HG03175 (cell line): ENCODE measurements around the gene KDM2B.
"Not testable (repeated sequence)": the region's sequence is repeated elsewhere in the genome, so short reads cannot be mapped to it uniquely, and the experiment has no call there.

Experiments used
- ATAC-seq: cut with Tn5 transposase; IDR thresholded peaks from one replicate; pipeline ENCODE4 v1.9.1; 2021; ENCODE audit warnings: mild to moderate bottlenecking, moderate library complexity; ENCODE audit not compliant: unreplicated experiment

KDM2B gene

DNA sequence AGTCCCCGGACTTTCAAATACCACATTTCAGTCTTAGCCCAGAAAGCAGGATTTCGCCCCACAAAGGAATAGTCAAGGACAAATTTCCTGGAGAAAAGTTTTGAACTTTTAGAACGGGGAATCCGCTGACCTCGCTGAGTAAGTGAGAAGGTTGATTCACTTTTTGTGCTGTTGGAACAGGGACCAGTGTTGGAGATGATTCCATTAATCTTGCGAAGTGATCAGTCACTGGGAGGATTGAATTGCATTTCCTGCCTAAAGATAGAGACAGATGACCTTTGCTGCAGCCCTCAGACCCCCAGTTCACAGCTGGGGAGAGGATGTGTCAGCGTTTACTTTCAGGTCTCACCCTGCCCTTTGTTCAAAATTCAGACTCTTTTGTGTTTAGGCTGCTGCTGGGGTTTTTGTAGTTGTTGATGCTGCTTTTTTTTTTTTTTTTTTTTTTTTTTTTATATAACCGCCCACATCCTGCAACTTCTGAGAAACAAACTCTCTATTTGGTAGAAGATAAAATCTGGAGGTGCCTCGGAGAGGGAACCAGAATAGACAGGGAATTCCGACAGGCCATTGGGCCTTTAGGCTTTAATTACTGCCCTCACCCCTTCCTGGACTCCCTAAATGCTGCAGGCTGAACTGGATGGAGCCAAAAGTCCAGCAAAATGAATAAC lies 9.8 kb upstream of the KDM2B start:
- ATAC-seq = peak; percentile 67

DNA sequence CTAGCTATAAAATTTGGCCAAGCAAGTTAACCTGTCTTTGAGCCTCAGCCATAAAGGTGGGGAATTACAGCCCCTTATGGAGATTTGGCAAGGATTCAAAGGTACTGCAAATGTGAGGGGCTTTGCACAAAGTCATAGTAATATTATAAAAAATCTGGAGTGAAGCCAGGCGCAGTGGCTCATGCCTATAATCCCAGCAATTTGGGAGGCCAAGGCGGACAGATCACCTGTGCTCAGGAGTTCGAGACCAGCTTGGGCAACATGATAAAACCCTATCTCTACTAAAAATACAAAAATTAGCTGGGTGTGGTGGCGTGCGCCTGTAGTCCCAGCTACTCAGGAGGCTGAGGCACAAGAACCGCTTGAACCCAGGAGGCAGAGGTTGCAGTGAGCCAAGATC lies 4.1 kb upstream of the KDM2B start:
- not testable (repeated sequence) for ATAC-seq

DNA sequence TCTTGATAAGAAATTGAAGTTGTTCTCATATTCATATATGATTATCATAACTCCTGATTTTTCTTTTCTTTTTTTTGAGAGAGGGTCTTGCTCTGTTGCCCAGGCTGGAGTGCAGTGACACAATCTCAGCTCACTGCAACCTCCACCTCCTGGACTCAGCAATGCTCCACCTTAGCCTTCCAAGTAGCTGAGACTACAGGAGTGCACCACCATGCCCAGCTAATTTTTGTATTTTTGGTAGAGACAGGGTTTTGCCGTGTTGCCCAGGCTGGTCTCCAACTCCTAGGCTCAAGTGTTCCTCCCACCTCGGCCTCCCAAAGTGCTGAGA lies 2.5 kb upstream of the KDM2B start:
- ATAC-seq = not testable (repeated sequence)

DNA sequence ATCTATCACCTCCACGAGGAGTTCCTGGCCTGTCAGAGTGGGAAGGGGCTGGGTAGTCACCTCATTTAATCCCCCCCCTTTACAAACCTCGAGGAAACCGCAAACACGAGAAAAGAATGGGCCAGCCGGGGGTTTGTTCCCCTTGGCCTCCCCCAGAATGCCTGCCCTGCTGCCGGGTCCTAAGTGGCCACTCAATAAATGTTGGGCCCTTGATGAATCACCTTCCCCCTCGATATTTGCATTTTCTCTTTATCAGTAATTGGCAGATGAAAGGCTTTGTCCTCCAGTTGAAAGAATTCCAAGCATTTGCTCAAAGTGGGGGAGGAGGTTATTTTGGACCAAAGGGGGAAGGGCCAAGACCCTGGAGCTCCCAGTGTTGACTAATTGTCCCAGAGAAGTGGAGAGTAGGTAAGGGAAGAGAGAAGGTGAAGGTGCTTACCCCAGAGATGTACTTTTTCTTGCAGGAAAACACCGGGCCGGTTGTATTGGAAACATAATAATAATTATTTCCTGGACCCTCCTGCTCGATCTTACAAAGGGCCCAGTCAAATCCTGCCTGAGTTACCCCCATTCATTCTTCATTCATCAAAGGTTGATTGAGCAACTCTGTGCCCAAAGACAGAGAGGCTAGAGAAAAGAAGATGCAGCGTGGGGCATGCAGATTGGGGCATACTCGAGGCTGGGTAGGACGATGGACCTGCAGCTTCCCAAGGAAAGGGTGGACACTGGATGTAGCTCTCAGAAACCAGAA lies 1.9 kb upstream of the KDM2B start:
- no peak for ATAC-seq

DNA sequence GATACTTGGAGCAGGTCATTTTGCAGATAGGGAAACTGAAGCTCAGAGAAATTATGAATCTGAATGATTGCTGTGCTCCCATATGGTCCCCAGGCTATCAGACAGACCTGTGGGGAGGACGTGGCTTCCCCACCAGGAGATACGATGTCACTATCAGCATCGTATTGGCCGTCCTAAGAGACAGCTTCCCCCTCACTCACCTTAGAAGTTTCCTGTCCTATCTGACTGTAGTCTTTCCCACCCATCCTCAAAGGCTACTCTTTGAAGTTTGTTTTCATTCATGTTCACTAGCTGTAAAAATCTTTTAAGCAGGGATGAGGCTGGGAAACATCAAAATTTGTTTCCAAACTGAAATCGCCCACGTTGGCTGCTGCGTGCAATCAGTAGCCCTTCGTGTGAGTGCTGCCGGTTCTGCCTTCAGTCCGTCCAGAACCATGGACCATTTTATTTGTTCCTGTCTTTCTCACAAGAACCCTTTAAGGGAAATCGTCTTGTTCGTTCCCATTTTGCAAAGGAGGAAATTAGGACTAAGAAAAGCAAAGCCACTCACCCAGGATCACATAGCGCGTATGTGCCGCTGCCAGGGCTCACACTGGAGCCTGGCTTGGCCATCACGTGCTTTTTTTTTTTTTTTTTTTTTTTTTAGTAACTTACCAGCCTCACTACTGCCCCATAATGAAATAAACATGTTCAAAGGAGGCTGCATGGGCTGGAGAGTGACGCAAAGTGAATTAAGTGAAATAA lies 1.0 kb upstream of the KDM2B start:
- ATAC-seq = no peak

DNA sequence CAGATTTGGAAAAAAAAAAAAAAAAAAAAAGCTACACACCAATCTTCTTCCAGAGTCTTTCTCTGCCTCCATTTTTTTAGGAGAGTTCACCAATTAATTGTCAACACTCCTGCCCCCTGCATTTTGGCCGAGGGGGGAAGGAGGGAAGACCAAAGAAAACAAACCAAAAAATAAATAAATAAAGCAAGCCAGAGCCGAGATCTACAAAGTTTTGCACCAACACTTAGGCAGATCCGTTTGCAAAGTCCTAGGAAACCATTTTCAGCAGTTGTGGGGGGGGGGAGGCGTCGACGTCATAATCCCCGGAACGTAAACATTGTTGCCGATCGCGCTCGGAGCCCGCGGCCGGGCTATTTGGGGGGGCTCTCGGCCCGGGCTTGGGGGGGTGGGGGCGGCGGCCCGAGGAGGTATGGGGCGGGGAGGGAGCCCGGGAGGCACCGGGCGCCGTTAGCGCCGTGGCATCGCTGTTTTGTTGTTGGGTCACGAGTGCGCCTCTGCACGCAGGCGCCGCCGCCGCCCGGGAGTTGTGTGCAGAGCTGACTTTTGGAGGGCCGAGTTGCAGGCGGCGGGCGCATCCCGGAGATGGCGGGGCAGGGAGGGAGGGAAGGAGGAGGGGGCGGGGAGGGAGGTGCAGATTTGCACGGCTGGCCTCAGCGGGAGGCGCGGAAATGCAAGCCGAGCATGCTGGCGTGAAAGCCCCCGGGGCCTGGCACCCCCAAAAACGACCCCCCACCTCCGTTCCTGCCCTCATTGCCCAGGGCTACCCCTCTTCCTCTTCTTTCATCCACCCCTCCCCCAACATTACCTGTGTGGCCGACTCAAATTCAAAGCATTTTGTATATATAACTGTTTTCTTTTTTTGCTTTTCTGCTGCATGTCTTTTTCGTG lies 598 bp downstream of the KDM2B start:
- ATAC-seq = peak; percentile 45

DNA sequence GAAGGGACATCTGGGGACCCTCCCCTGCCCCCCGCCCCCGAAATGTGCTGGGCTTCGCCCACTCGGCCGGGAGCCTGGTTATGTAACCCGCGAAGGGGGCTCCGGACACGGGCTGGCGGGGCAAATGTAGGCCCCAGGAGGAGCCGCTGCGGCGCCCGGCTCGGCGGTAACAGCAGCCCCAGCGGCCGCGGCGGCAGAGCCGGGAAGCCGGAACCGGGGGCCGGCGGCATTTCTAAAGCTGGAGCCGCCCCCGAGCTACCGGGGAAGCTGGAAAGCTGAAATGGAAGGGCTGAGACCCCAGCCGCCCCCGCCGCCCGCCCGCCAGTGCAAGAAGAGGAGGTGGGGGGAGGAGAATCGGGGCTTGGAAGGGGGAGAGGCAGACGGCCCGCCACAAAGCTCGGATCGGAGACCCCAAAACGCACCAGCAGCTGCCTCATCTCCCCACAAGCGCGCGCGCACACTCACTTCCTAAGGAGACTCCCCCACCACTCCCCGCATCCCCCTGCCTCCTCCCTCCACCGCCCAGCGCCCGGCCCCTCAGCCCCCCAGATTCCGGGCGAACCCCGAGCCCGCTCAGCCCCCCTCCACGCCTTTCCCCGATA lies 1.5 kb downstream of the KDM2B start:
- ATAC-seq = no peak

DNA sequence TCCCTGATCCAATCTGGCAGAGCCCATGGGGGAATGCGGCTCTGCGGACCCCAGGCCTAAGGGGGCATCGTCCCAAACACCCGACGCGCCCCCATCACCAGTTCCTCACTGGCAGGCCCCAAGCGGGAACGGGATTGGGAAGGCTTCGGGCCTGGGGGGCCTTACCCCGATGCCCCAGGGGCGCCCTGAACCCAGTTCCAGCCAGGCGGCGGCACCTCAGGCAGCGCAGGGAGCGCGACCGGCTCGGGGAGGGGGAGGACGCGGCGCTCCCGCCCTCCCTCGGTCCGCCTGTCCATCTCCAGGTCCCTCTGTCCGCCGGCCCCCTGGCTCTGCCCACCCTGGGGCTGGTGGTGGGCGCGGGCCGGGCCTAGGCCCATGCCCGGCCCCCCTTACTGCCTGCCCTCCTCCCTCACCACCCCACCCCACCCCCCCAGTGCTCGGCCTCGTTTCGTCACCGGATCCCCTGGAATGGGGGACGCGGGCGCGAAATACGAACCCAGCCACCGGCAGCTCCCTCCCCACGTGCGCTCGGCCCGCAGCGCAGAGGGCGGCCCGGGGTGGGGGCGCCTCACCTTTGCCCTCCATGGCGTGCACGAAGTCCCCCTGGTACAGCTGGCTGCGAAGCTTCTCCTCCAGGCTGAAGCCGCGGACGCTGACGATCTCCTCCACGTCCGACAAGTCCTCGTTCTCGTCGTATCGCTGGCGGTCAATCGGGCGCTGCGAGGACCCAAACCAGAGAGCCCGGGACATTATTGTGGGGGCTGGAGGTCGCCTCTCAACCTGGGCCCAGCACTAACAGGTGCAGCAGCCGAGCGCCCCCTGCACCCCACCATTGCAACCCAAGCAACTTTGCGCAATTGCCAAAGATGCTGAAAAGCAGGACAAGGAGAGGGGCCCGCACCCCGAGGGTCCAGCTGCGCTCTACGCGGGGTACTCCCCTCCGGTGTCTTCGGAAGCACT lies 2.3 kb downstream of the KDM2B start:
- ATAC-seq = no peak

DNA sequence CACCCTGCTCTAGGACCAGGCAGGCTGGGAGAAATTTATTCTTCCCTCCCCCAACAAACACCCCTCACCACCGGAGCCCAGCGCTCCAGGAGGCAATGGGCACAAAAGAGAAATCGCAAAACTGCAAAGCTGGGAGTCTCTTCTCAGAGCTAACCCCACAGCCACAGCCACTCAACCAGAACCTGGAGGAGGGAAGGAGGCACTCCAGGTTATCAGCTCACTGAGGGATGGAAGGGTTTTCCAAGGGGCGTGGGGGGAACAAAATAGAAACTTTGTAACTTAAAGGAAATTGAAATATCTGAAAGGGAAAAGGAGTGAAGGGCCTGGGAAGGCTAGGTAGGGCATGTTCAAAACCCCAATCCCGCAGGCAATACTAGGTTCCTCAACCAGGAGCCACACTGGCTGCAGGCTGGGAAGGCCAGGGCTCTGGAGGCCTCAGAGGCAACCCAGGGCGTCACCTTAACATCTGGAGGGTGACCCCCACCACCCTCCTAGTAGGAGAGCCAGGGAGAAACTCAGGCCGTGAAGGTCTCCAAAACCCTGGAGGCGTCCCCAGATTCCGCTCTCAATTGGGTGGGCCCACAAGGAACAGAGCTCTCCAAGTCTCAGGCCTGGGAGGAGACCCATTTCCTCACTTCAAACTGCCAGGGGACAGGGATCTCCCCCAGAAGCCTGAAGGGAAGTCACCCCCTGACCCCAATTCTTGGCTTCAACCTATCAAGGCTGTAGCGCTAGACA lies 3.2 kb downstream of the KDM2B start:
- ATAC-seq = no peak

DNA sequence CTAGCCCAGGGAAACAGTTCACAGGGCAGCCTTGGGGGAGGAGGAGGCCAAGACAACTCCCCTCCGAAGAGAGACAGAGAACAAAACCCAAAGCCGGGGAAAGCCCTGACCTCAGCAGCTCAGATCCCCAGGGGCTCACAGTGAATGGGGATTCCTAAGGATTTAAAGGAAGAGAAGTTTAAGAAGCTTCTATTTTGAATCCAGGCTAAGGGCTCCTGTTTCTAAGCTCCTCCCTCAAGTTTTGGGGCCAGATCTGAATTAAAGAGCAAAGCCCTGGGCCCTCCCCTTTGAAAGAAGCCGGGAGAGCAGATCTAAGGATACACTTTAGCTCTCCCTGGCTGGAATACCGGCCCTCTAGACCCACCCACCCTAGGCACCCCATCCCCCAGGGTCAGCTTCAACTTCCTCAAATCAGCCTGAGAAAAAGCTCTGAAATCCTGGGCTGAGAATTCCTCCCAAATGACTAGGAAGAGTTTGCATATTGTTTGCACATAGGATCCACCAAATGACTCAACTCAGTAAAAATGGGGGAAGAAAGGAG lies 3.9 kb downstream of the KDM2B start:
- no peak for ATAC-seq

DNA sequence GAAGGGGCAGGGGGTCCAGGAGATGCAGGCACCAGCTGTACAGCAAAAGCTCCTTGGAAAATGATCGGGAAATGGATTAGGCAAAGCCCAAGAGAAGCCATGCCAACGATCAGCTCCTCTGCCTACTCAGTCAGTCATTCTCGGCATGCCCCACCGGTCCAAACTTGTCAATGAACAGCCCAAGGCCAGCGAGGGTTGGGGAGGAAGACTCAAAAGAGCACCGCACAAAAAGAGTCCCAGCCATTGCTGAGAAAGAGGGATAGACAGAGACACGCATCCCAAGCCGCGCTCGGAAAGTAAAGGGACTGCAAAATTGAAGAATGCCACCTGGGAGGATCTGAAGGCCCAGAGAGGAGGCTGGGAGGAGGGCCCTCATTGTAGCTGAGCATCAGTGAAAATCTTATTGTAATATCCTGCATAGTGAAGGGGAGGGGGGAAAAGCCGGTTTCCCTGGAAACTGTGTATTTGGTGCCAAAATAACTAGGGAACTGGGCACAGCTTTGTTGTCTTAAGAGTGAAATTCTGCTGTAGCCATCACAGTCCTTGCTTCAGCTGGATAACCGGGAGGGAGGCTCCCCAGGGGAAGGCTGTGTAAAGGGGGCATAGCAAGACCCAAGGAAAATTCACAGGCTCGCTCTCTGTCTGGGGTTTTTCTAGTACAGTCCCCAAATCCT lies 4.7 kb downstream of the KDM2B start:
- no peak for ATAC-seq

DNA sequence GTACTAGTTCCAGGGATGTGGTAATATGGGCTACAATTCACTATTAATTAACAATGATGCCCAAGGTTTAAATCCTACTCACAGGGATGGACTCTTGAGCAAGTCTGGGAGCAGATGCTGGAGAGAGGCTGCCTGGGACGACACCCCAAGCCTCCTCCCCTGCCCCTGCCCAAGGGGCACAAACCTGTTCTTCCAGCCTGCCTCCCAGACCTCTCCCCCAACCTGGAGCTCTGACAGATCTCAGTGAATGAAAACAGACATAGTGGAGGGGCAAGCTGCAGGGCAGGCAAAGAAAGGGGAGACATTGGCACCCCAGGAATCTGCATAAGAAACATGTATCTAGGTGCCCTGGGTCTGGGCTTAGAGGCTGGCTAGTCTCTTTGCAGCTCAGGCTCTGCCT lies 5.8 kb downstream of the KDM2B start:
- no peak for ATAC-seq

DNA sequence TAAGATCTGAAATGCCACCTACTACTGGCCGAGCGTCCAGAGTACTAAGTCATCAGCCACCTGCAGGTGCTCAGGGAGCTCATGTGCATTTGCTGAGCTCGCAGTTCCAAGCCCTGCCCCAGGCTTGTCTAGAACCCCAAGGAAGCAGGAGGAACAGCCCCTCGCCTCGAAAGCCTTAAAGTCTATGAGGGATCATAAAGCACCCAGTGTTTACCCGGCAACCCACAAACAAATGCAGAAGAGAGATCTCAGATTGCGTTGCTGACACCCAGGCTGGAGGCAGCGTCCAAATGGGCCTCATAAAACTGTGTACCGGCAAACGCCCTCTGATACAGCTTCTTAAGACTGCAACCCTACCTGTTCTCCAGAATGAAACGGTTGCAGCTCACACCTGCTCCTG lies 6.8 kb downstream of the KDM2B start:
- ATAC-seq = no peak

DNA sequence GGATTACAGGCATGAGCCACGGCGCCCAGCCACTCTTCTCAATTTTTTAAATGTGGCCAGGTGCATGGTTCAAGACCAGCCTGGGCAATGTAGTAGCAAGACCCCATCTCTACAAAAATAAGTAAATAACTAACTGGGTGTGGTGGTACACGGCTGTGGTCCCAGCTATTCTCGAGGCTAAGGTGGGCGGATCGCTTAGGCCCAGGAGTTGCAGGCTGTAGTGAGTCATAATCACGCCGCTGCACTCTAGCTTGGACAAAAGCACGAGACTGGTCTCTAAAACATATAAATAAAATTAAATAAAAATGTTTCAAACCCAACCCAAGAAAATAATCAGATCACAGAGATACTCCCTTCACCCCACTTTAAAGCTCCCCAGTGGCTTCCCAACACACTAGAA lies 8.9 kb downstream of the KDM2B start:
- ATAC-seq = no peak

DNA sequence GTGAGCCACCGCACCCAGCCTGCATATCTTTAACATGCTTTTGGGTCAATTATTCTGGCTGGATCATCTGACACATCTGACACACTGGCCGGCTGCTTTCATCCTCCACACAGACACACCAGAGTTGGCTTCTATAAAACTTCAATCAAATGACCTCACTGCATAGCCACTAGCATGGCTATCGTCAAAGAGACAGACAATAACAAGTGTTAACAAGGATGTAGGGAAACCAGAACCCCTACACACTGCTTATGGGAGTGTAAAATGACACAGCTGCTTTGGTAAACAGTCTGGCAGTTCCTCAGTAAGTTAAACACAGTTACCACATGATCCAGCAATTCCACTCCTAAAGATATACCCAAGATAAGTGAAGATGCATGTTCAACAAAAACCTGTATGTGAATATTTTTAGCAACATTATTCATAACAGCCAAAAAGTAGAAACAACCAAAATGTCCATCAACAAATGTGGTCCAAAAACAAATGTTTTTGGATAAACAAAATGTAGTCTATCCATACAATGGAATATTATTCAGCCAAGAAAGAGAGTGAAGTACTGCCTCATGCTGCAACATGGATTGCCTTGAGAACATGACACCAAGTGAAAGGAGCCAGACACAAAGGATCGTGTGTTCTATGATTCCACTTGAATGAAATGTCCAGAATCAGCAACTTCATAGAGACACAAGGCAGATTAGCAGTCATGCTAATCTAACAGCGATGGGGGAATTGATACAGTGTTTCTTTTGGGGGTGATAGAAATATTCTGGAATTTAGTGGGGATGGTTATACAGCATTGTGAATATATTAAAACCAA lies 10.1 kb downstream of the KDM2B start:
- no peak for ATAC-seq

DNA sequence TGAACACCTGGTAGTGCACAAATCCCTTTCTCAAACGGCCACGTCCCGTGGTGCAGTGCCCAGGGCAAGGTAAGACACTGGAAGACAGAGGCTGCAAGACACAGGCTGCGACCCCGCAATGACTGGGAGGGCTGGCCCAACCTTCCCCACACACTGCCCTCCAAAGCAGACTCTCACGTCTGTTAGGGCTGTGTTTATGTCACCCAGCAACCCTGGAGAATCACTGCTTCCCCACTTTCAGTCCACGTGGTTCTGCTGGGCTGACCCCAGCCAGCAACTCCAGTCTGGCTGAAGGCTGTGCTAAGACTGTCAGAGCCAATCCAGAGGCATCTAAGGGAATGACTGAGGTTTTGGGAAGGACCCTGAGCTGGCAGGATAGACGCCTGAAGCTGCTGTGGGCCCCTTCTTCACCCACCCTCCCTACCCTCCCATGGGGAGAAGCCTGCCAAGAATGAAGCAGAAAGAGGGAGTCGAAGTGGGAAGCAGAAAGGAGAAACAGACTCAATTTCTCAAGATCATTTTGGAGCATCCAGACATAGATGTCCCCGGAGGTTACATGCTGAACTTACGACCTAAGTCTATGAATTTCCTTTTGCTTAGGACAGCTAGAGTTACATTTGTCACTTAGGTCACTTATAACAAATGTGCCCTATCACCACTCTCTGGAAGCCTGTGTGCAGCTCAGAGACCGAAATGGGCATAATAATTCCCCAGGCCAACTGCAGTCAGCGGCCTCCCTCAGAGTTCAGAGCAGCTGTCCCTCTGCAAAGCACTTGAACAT lies 11.7 kb downstream of the KDM2B start:
- no peak for ATAC-seq
